GM19023 (cell line): ENCODE measurements around the gene ALK.
A peak's percentile ranks its signal among the peaks of the same experiment; 100 is the strongest.
"Not testable (repeated sequence)": the region's sequence is repeated elsewhere in the genome, so short reads cannot be mapped to it uniquely, and the experiment has no call there.

Experiments
- ATAC-seq: cut with Tn5 transposase; IDR thresholded peaks from one replicate; pipeline ENCODE4 v1.9.1; 2021; ENCODE audit warnings: mild to moderate bottlenecking, moderate library complexity; ENCODE audit not compliant: unreplicated experiment

Gene ALK

DNA sequence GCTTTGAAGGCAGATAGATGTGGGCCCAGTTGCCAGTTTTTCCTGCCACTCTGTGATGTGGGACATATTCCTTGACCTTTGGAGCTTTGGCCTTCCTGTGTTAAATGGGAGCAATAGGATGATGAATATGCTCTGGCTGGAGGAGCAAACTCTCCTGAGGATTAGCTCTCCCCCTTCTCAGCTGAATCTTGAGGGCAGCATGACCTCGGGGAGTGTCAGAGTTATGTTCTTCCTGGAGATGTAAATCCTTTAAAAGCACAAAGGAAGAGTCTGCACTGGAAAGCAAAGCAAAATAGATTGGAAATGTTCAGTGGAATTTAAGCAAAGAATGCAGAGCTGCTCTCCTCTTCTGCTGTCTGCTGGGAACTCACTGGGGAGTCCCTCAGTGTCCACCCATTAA is 160.1 kb downstream of the ALK start:
- no peak for ATAC-seq

DNA sequence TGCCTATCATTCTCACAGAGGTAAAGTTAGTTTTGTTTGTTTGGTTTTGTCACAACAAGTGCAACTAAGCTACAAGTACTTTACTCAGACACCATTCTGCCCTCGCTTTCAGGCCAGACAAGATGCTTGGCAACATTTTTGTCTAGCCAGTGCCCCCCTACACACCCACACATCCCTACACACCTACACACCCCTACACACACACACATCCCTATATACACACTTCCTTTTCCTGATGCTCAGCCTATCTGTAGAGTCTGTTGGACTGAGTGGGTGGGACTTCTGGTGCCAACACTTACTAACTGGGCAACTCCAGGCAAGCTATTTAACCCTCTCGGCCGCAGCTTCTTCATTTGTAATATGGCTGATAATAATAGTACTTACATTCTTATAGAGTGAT is 161.4 kb downstream of the ALK start:
- ATAC-seq = no peak

DNA sequence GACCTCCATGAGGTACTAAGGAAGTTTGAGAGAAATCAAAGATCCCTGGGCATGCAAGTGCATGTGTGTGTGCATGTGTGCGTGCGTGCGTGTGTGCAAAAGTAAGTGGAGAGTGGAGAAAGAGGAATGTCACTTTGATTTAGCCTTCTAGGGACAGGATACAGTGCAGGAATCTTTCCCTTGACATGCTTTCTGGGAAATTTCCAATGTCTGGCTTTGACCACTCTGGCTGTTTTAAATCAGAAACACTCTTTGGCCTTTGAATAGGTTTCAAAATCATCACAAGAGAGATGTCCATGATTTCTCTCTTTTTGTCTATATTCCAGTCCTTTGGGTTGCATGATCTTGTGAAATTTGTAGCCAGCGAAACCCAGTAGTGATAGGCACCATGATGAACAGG is 162.0 kb downstream of the ALK start:
- no peak for ATAC-seq

DNA sequence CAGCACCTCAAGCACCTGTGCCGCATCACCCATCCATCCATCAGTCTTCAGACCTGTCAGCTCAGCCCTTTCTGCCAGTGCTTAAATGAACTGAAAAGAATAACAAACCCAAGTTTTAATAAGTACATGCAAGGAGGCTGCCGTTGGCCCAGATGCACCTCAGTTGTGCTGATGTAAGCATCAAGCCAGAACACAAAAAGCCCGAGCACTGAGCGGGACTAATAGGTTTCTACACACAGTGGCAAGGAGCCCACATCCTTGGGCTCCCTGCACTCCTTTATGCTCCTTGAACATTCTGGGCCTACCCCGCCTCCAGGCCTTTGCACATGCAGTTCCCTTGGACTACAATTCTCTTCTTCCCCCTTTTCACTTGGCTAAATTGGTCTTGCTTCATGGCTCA is 165.6 kb downstream of the ALK start:
- no peak for ATAC-seq

DNA sequence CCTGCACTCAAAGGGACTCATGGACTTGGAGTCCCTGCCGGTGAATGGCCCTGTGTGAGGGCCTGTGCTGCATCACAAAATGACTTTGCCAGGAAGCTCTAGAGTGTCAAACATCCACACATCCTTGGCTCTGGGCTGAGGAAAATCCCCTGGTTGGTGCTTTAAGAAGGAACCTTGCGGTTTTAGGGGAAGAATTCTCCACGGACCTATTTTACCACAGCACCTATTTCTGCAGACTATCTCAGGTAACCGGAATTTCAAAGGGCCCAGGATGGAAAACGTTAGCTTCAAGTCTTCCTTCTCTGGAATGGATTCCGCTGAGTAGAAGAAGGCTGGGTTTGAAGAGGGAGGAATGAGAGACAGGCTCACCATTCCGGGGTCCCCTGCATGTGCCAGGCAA is 166.2 kb downstream of the ALK start:
- ATAC-seq = no peak

DNA sequence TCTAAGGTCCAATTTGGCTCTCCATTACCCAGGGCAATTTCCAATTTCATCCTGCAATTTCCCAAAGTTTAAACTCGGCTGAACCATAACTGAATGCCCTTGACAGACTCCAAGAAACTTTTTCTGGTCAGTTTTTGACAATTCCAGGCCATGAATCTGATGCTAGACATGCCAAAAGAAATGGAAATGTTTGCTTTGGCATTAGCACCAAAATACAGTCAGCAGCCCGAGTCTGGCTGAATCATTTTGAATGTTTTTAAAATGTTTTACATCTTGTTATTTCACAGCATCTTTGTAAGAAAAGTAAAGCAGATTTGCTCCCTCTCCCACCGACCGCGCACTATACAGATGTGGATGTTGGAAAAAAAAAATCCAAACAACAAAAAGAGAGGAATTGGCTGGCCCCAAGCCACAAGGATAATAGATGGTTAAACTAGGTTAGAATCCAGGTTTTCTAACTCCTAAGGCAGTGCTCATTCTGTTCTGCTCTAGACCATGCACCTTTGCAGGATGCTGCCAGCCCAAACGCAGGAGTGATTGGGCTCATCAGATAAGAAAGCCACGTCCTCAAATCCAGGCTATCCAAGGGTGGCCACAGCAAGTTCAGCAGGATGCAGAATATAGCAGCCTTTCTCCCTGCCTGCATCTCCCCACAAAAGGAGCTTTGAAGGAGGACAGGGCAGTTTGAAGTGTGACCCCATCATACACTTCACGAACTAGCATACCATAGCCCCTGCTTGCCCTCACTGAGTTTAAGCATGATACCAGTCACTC is 167.5 kb downstream of the ALK start:
- no peak for ATAC-seq

DNA sequence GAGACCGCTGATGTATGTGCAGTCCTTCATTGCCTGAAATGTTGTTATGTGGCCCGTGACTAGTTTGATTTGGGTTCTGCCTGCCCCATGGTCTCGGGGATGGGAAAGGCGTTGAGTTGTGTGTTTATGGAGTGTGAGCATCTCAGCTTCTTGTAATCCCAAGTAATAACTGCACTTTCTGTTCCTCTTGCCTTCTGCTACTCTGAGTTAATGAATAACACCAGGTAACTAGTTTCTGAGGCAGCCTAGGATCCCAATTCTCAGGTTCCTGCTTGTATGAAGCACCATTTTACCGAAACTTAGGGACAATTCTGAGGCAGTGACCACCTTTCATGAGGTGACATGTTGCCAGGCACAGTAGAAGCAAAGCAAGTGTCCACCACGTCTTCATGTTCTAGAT is 170.0 kb downstream of the ALK start:
- ATAC-seq = no peak

DNA sequence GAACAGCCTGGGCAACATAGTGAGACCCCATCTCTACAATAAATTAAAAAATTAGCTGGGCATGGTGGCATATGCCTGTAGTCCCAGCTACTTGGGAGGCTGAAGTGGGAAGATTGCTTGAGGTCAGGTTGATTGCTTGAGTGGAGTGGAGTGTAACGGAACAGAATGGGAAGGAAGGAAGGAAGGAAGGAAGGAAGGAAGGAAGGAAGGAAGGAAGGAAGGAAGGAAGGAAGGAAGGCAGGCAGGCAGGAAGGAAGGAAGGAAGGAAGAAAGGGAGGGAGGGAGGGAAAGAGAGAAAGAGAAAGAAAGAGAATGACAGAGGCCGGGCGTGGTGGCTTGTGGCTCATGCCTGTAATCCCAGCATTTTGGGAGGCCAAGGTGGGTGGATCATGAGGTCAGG is 170.9 kb downstream of the ALK start:
- not testable (repeated sequence) for ATAC-seq

DNA sequence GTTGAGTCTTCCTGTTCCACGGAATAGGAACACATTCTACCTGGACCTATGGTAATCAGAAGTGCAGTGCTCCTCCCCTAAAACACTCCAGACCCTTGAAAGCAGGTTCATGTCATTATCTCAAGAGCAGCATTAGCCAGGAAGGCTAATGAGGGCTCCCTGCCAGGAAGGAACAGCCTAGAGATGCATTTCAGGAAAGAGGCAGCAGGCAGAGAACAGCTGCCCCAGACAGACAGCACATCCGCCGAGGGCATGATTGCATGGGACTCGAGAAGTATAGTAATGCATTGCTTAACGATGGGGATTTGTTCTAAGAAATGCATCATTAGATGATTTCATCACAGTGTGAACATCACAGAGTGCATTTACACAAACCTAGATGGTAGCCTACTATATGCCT is 171.5 kb downstream of the ALK start:
- no peak for ATAC-seq

DNA sequence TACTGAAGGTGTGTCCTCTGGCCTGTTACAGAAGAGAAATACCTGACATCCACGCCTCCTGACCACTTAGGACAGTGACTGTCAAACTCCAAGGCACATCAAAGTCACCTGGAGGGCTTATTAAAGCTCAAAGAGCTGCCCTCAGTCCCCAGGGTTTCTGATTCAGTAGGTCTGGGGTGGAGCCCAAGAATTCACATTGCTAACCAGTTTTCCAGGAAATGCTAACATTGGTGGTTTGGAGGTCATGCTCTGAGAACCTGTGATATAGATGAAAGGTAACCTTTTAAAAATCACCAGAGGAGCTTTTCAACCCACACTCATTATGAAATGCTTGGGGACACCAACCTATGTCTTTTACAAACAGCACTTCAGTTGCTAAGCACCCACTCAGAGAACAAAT is 172.3 kb downstream of the ALK start:
- no peak for ATAC-seq

DNA sequence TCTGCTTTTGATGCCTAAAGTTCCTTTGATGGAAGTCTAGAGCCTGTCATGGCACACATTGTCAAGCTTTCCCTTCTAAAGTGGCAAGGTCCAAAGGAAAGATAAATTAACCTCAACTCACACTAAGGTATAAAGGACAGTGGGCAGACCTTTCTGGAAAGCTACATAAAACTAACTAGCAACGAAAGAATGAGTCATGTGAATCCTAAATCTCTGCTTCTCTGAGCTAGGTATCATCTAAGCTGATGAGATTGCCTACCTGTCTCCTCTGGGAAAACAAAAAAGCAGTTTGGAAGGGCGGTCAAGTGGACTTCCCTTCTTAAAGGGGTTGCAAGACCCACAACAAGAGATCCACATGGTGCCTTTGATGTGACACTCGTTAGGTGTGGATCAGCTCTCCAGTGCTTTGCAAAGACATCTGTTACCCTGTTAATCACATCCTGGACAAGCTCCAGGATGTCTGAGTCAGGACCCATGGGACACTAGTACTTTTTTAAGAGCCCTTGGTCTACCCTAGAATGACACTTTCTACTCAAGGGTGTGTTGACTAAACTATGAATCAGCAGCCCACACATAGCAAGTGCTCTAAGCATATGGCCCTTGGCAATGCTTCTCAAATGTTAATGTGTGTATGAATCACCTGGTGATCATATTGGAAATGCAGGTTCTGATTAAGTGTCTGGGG is 173.5 kb downstream of the ALK start:
- ATAC-seq = no peak

DNA sequence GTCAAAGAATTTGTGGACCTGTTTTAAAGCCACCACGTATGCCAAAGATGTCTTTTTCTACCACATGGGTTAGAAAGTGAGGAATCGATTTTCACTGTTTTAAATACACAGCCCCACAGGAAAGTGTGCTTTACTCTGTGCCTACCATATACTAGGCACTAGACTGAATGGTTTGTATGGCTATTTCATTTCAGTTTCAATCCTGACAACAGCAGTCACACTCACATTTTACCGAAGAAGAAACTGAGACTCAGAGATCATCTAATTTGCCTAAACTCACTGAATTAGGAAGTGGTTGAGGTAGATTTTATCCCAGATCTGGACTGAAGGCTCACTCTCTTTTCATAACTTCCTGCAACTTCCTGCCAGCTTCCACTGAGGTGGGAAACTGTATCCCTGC is 176.4 kb downstream of the ALK start:
- peak; percentile 56 for ATAC-seq

DNA sequence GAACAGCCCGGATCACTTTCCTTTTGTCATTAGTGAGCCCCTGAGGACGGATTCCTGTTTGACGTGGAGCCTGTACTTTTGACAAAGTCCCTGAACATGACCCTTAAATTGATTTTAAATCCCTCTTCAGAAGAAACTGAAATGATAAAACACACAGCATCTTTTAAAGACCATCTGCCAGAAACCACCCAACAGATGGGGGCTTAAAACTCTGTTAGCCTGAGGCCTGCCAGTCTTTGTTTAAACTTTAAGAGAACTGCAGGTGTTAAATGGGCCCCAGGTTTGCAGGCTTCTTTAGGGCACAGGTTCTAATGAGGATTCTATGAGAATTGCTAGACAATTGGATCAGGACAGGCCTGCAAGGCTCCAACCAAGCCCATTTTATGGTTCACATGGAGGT is 177.9 kb downstream of the ALK start:
- no peak for ATAC-seq

DNA sequence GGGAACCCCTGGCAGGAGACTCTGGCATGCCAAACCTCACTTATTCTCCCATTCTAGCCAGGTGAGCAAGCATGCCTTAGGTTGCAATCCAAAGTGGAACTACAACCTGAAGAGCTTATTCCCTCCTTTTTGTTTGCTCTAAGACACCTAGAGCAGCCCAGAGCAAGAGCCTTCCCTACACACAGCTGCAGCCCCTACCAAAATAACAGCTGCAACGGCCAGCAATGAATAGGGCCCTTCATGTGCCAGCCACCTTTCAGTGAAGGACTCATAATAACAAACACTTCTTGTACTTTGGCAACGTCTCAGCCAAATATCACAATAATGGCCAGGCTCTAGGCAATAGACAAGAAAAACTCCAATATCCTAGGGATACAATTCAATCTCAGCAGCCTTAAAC is 178.7 kb downstream of the ALK start:
- no peak for ATAC-seq

DNA sequence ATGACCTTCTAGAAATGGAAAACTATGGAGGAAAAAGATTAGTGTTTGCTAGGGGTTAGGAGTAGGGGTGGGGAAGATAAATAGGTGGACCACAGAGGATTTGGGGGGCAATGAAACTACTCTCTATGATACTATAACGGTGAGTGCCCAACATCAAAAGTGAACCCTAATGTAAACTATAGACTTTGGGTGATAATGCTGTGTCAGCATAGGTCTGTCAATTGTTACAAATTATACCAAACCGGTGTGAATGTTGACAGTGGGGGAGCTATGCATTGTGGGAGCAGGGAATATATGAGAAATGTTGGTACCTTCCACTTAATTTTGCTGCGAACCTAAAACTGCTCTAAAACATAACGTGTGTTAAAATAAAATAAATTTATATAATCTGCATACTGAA is 180.3 kb downstream of the ALK start:
- ATAC-seq = no peak

DNA sequence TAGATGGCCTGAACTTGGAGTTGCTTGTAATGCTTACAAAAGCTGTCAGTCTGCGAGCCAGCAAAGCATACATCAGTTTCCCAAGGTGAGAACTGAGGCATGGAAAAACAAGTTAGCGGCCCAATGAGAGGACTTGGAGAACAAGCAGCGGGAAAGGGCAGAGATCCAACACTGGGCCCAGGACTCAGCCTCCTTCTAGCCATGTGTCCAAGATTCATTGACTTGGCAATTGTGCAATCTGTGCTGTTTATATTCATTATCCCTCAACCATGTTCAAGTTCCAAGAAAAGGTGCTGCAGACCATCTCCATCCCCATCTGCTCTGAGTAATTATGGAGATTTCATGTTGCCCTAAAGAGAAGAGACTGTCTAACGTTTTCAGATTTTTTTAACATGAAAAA is 187.4 kb downstream of the ALK start:
- no peak for ATAC-seq

DNA sequence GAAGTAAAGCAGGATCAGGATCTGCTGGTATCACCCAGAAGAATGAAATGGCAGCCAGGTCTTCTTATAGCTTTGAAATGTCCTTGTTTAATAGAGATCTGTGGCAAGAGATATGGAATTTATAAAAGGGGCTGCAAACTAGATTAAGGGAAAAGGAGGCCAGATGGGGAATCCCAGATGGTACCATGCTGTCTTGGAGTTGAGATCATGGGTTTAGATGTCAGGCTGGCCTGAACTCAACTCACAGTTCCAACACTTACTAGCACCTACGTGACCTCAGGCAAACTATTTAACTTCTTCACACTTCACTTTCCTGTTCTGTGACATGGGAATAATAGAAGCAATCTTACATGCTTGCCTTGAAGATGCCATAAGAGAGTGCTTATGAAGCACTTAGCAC is 188.2 kb downstream of the ALK start:
- ATAC-seq = no peak

DNA sequence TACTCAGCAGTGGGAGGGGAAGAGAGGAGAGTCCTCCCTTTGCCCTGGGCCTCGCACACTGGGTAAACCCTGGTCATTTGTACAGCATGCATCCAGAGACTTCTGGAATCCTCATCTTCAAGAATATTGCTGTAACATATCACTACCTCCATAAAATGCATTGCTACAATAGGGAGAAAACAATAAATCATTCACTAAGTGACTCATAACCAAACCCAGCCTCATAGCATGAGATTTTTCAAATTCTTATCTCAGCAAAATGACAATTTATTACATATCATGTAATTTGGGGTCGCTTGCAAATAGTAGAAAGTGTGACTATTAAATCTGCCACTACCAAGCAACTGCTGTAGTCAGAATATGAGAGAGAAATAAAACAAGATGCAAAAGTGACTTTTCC is 189.4 kb downstream of the ALK start:
- ATAC-seq = no peak

DNA sequence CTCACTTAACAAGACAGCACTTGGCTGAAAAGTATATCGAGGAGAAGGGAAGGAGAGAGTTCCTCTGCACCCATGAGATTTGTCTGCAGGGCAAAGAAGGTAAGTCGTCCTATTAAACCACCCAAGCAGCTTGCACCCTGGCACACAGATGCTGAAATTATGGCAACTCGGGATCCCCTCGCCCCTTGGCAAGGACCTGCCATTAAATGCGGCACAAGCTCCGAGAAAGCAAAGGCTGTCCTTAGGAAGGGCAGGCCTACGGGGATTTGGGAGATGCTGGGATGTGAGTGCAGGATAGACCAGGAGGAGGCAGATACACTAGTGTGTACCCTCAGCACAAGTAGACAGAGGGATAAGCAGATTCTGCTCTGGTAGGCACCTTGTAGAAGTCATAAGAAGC is 191.5 kb downstream of the ALK start:
- no peak for ATAC-seq

DNA sequence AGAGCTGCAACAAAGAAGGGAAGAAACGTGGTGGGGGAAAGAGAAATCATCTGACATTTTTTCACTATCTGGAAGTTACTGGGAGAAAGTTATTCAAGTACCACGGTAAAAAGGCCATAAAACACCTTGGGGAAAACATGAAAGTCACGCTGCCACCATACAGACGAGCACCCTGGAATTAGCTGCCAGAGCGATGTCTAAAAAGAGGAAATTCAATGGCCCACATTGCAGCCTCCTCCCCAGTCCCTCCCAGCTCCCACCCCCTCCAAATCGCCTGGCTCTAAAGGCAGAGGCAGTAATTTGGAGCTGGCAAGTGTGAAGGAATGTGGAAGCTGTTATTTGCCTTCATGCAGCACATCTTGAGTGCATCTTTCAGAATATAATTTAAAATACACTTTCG is 192.0 kb downstream of the ALK start:
- no peak for ATAC-seq

DNA sequence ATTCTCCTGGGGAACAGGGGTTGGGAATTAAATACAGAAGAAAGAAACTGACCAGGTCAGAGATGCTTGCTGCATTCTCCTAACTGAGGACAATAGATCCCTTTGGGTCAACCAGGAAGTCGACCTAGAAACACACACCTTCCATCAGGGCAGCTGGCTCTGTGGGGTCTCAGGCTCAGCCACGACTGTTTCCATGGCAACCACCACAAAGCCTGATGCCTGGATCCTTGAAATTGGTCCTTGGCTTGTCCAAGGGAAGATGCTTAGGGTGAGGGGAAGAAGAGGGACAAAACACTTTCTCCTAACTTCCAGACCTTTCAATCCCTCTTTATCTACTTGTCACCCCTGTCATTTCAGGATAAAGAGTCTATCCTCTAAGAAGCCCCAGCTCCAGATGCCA is 194.4 kb downstream of the ALK start:
- no peak for ATAC-seq

DNA sequence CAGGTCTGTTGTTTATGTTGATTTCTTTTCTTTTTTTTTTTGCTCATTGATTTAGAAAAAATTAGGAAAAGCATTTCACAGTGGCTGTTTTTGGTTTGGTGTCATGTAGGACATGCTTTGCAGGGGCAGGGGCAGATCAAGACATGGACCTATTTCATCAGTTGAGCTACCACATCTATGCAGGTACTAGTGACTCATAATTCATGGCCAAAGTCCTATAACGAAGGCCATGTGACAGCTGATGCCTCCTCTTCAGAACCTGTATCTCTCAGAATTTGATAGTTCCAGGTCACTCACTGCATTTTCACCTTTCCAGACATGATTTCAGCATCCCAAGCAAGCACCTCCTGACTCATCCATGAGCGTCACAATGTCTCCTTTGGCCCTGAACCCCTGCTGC is 195.8 kb downstream of the ALK start:
- no peak for ATAC-seq

DNA sequence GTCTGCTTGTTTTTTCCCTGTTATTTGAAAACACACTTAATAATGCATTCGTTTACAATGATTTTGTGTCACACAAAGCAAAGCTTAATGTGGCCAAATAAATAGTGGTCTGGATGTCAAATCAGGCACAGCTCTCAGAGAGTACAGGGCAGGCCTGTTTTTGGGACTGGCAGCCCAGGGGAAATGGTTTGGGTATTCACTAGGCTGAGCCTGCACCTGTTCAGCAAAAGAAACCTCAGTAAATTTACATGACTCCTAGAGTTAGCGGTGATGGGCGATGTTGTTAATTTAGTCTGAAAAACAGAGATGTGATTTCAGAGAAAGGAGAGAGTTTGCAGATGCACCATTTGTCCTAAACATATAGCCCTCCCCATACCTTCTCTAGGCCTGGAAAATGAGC is 197.1 kb downstream of the ALK start:
- no peak for ATAC-seq
